Smooth muscle cell of the umbilical artery (primary cell): ENCODE data around the gene FHIP1B. TPM values are rescaled to one million over a fixed set of nuclear protein-coding genes. Genes with fewer than 3 reads are reported as not detected.

Source experiments
- total RNA-seq: library from RNA; depleted of rRNA; stranded (reverse); fragments of >200 nt; gene quantifications from 2 replicates; pipeline ENCODE4 v1.2.3, GENCODE V29; 2014

FHIP1B gene
- 9.5 and 15.3 TPM in 2 replicates for total RNA-seq

GRCh38 chr11:6234387-6235107 is at the start of gene FHIP1B:
FHIP1B (minus strand) TSS chr11:6234636; CDS start chr11:6224516, 10,120 bp downstream.

GRCh38 chr11:6238902-6239301 is 4.5 kb upstream of the FHIP1B start, which contains the start of gene CNGA4:
CNGA4 (plus strand) TSS chr11:6239089; CDS start chr11:6239207, 118 bp downstream.

GRCh38 chr11:6205366-6205765 is 29.1 kb downstream of the FHIP1B start, which contains the start of gene C11orf42:
C11orf42 (plus strand) TSS chr11:6205557; CDS start chr11:6205616, 59 bp downstream.

GRCh38 chr11:6199174-6199810 is 35.1 kb downstream of the FHIP1B start, which contains the start of gene OR52W1:
OR52W1 (plus strand) TSS chr11:6199224; CDS start chr11:6199224, 0 bp downstream.

GRCh38 chr11:6170226-6170625 is 64.2 kb downstream of the FHIP1B start, which contains the start of gene OR52B2:
OR52B2 (minus strand) TSS chr11:6170326; CDS start chr11:6170326, 0 bp downstream.

Other genes starting within 250 kb of the FHIP1B start
- not detected in 2 replicates for gene OR52L1, start 247.7 kb downstream of the FHIP1B start, total RNA-seq
- not detected in 2 replicates for gene OR56A4, start 227.7 kb downstream of the FHIP1B start, total RNA-seq
- under 0.01 TPM in 1 of 2 replicates, not detected in the other for gene OR56A1, start 203.9 kb downstream of the FHIP1B start, total RNA-seq
- not detected in 2 replicates for gene OR56B4, start 127.0 kb downstream of the FHIP1B start, total RNA-seq
- not detected in 2 replicates for gene OR52B2, start 64.3 kb downstream of the FHIP1B start, total RNA-seq
- gene OR52W1, start 35.4 kb downstream of the FHIP1B start, total RNA-seq: not detected in 2 replicates
- not detected in 2 replicates for gene C11orf42, start 29.1 kb downstream of the FHIP1B start, total RNA-seq
- gene CNGA4, start 4.5 kb upstream of the FHIP1B start, total RNA-seq: 0.09 TPM in 1 of 2 replicates, not detected in the other
- gene CCKBR, start 25.2 kb upstream of the FHIP1B start, total RNA-seq: not detected in 2 replicates
- gene CAVIN3, start 85.9 kb upstream of the FHIP1B start, total RNA-seq: 123 and 129 TPM in 2 replicates
- 62.1 and 77.2 TPM in 2 replicates for gene SMPD1, start 155.8 kb upstream of the FHIP1B start, total RNA-seq
- 31.1 and 34.1 TPM in 2 replicates for gene APBB1, start 184.5 kb upstream of the FHIP1B start, total RNA-seq
- gene HPX, start 206.4 kb upstream of the FHIP1B start, total RNA-seq: 0.30 and 0.74 TPM in 2 replicates
- gene TRIM3, start 239.3 kb upstream of the FHIP1B start, total RNA-seq: 19.0 and 28.4 TPM in 2 replicates
- 59.4 and 73.3 TPM in 2 replicates for gene ARFIP2, start 246.7 kb upstream of the FHIP1B start, total RNA-seq
- gene TIMM10B, start 246.9 kb upstream of the FHIP1B start, total RNA-seq: 38.5 and 46.0 TPM in 2 replicates